Chondrocyte (in vitro differentiated cells): ENCODE data around the gene C1QTNF8. TPM values are rescaled to one million over a fixed set of nuclear protein-coding genes. Genes with fewer than 3 reads are reported as not detected.

Source experiments
- DNase-seq: peaks from one replicate; pipeline ENCODE4 v3.0.0; 2021; ENCODE audit warnings: mixed read lengths, low spot score
- H3K27ac Mint-ChIP-seq: one replicate; pipeline ENCODE4 v1.8.0; 2021; ENCODE audit warnings: mild to moderate bottlenecking, moderate library complexity, mixed read lengths; ENCODE audit not compliant: unreplicated experiment
- H3K27me3 Mint-ChIP-seq: 2 replicates; pipeline ENCODE4 v1.8.0; 2021; ENCODE audit warnings: low read depth, mixed read lengths
- H3K36me3 Mint-ChIP-seq: 2 replicates; pipeline ENCODE4 v1.8.0; 2021; ENCODE audit warnings: low read depth, mixed read lengths
- H3K4me1 Mint-ChIP-seq: 2 replicates; pipeline ENCODE4 v1.8.0; 2021; ENCODE audit warnings: low read depth, mild to moderate bottlenecking, mixed read lengths
- H3K4me3 Mint-ChIP-seq: one replicate; pipeline ENCODE4 v1.8.0; 2021; ENCODE audit warnings: mild to moderate bottlenecking, moderate library complexity, mixed read lengths; ENCODE audit not compliant: unreplicated experiment
- H3K9me3 Mint-ChIP-seq: 2 replicates; pipeline ENCODE4 v1.8.0; 2021; ENCODE audit warnings: low read depth, mixed read lengths
- total RNA-seq: library from RNA; stranded (reverse); gene quantifications from 3 replicates; pipeline ENCODE4 v1.2.1, GENCODE V29; 2021
- TF ChIP-seq, protein P1 (sequence below): fragments of 200-600 bp; sonication (generic); IDR thresholded peaks from 2 replicates; pipeline ENCODE4 v1.5.0; 2021; ENCODE audit warnings: antibody characterized with exemption, mild to moderate bottlenecking, moderate library complexity

Gene C1QTNF8
- total RNA-seq, 1 donor from 2014 or later: not detected

DNA sequence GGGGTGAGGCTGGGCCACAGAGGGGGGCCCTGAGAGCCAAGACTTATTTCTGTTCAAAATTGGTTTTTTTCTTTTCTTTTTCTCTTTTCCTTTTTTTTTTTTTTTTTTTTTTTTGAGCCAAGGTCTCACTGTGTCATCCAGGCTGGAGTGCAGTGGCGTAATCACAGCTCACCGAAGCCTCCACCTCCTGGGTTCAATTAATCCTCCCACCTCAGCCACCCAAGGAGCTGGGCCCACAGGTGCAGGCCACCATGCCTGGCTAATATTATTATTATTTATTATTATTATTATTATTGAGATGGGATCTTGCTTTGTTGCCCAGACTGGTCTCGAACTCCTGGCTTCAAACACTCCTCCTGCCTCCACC lies 39.4 kb upstream of the C1QTNF8 start:
- DNase-seq: no peak
- Mint-ChIP-seq H3K4me1 (no peaks in the 10 kb centered on the region), H3K27me3 (peaks cover 5% of the 10 kb centered on the region), H3K27ac (no peak overlapping the region), H3K9me3 (no peaks in the 10 kb centered on the region), H3K4me3 (no peak overlapping the region), H3K36me3 (peaks cover 4% of the 10 kb centered on the region)
- TF ChIP-seq, protein P1, sequence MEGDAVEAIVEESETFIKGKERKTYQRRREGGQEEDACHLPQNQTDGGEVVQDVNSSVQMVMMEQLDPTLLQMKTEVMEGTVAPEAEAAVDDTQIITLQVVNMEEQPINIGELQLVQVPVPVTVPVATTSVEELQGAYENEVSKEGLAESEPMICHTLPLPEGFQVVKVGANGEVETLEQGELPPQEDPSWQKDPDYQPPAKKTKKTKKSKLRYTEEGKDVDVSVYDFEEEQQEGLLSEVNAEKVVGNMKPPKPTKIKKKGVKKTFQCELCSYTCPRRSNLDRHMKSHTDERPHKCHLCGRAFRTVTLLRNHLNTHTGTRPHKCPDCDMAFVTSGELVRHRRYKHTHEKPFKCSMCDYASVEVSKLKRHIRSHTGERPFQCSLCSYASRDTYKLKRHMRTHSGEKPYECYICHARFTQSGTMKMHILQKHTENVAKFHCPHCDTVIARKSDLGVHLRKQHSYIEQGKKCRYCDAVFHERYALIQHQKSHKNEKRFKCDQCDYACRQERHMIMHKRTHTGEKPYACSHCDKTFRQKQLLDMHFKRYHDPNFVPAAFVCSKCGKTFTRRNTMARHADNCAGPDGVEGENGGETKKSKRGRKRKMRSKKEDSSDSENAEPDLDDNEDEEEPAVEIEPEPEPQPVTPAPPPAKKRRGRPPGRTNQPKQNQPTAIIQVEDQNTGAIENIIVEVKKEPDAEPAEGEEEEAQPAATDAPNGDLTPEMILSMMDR: no peak

DNA sequence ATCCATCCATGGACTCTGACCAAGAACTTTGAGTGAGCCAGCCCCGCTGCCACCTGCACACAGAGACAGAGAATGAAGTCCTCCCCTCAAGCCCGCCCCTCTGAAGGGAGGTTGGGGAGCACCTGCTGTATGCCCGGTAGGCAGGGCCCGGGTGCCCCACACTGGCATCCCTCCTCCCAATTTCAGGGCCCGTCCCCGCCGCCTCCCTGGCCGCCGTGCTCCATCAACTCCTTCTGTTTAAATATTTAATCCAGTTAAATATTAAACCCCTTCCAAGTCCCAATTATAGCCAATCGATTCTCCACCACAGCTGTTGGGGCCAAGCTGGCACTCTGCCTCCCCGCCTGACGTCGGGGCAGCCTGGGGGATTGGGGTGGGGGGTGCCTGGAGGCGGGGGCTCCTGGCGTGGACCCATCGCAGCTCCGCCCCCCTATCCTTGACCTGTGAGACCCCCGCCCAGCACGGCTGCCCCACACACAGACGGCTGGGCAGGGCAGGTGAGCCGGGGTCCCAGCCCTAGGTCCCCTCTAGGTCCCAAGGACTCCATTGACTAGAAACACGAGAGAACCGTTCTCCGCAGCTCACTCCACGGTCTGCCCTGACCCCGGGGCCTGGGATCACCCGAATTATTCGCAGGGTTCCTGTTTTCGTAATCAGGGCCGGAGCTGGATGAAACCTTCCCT lies 38.9 kb upstream of the C1QTNF8 start:
- Mint-ChIP-seq H3K4me1 (no peaks in the 10 kb centered on the region), H3K9me3 (no peaks in the 10 kb centered on the region), H3K27ac (no peak overlapping the region), H3K4me3 (no peak overlapping the region), H3K27me3 (peaks cover 5% of the 10 kb centered on the region), H3K36me3 (peaks cover 2% of the 10 kb centered on the region)
- TF ChIP-seq, protein P1: no peak
- DNase-seq: no peak

DNA sequence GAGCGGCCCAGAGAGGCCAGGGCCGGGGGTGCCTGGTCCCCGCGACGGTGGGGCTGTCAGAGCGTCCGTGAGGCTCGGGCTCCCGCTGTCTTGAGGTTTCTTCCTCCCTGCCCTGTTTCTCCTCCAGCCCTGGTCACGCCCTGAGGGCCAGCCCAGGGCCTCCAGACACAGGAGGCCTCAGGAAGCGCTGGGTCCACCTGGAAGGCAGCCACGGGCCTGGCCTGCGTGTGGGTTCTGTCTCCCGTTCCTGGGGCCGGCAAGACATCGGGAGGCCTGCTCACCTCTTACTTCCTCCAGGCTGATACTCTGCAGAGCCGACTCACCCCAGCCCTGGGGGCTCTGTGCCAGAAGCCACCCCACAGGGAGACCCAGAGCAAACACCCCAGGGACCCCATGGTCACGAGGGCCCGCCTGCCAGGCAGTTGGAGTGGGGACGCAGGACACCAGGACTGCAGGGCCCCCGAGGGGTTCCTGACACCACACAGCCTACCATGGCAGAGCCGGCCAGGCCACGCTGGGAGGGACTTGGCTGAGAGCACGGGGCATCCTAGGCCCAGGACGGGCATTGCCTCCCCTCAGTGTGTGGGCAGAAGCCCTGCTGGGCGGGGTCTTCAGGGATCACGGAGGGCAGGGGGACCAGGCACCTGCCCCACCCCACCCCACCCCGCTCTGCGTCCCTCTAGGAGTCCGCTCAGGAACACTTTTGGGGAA lies 37.9 kb upstream of the C1QTNF8 start:
- TF ChIP-seq, protein P1: no peak
- Mint-ChIP-seq H3K27me3 (peaks cover 5% of the 10 kb centered on the region), H3K4me3 (no peak overlapping the region), H3K4me1 (no peaks in the 10 kb centered on the region), H3K27ac (no peak overlapping the region), H3K9me3 (no peaks in the 10 kb centered on the region), H3K36me3 (peaks cover 2% of the 10 kb centered on the region)
- DNase-seq: no peak

DNA sequence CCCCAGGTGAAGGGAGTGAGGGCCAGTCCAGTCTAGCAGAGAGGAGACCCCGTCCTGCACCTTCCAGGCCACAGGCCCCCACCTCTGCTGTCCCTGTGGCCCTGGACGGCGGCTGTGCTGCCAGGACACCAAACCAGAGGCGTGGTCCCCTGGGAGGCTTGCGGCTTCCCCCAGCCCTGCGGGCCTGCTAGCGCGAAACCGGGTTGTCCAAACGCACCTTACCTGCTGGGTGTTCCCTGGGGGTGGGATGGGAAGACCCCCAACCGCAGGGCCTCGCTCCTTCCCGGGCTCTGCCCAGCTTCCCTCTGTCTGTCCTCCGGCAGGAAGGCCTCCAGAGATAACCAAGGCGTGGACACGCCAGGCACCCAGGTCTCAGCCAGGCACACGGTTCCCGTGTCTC lies 37.2 kb upstream of the C1QTNF8 start:
- DNase-seq: no peak
- no peak overlapping the region for H3K4me3 Mint-ChIP-seq
- TF ChIP-seq, protein P1: no peak
- H3K4me1 Mint-ChIP-seq: no peaks in the 10 kb centered on the region
- peaks cover 2% of the 10 kb centered on the region for H3K36me3 Mint-ChIP-seq
- no peak overlapping the region for H3K27ac Mint-ChIP-seq
- H3K9me3 Mint-ChIP-seq: no peaks in the 10 kb centered on the region
- peaks cover 3% of the 10 kb centered on the region for H3K27me3 Mint-ChIP-seq

DNA sequence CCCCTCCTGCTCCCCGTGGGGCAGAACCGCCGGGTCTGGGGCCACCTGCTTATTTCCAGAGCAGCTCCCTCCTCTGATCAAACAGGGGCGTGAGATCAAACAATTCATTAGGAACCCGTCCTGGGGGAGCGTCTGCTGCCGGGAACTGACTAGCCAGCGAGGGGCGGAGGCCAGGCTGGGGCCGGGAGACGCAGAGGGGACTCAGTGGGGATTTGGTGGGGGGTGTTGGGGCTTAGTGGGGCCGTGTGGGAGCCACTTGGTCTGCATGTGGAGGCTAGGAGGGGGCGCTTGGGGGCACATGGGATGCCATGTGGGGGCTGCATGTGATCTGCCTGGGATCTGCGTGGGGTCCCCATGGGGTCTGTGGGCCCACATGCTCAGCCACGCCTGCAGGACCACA lies 36.4 kb upstream of the C1QTNF8 start:
- Mint-ChIP-seq H3K9me3 (no peaks in the 10 kb centered on the region), H3K27ac (no peak overlapping the region), H3K4me3 (no peak overlapping the region), H3K27me3 (no peaks in the 10 kb centered on the region), H3K4me1 (no peaks in the 10 kb centered on the region), H3K36me3 (peaks cover 2% of the 10 kb centered on the region)
- DNase-seq: no peak
- TF ChIP-seq, protein P1: no peak
